ENCODE data around the gene TPT1. TPM values are rescaled to one million over a fixed set of nuclear protein-coding genes. Genes with fewer than 3 reads are reported as not detected.

TPT1 gene
- total and polyA plus RNA-seq, 2 of the 13 experiments (the other 11 are each of a cell fraction or from before 2014, with no cell fraction given) = 2,953 to 3,594 TPM

GRCh38 chr13:45362939-45363338 lies 22.0 kb upstream of the TPT1 start (continued):
- TF ChIP-seq SP1 (IDR thresholded peaks at IDR 0.05) (no peak), SP1 (CRISPR knock-in tag; IDR thresholded peaks at IDR 0.05) (0 out of 2 replicates have a peak, but pooled peaks have one; percentile 11), SMC3 (IDR thresholded peaks at IDR 0.05; ENCODE audit: low read length) (peak; percentile 16; the same call in 1 of the 2 replicates), NFIC (IDR thresholded peaks at IDR 0.05; ENCODE audit: low read length) (no peak), STAG1 (CRISPR knock-in tag; IDR thresholded peaks at IDR 0.05) (peak; percentile 35), ZNF691 (CRISPR knock-in tag; IDR thresholded peaks at IDR 0.05; ENCODE audit: borderline replicate concordance, low read depth) (no peak), XRCC5 (optimal IDR thresholded peaks at IDR 0.05; ENCODE audit: low read length) (peak; percentile 17), HDAC2 (CRISPR knock-in tag; IDR thresholded peaks at IDR 0.05) (no peak), ZNF225 (CRISPR knock-in tag; IDR thresholded peaks at IDR 0.05) (no peak), RFXAP (CRISPR knock-in tag; IDR thresholded peaks at IDR 0.05; ENCODE audit: borderline replicate concordance) (no peak)

- Histone ChIP-seq H3K27ac (ENCODE audit: extremely low read length, insufficient read depth, low read length) (no peak overlapping the region), H3K4me3 (replicated peaks in 1 of 3; ENCODE audit: insufficient read depth in 1 of 3, low read depth in 2 of 3, low read length in 3 of 3) (no peak overlapping the region)
- CTCF ChIA-PET (ENCODE audit: low intra/inter-chr PET ratio, low total read pairs) = no interaction called here
These were observed 20.7 kb upstream of the TPT1 start for GRCh38 chr13:45361596-45362206.

More at GRCh38 chr13:45361596-45362206, 20.7 kb upstream of the TPT1 start:
- H3K27me3 ChIP-seq (ENCODE audit: control insufficient read depth in 1 of 2, insufficient read depth in 2 of 2, low read length in 2 of 2) = no peaks in the 10 kb centered on the region
- POLR2A ChIA-PET = no interaction called here
- H2AFZ ChIP-seq (ENCODE audit: low read length) = no peak overlapping the region
- no peaks in the 10 kb centered on the region for H4K20me1 ChIP-seq (ENCODE audit: insufficient read depth, low read length)
- no peaks in the 10 kb centered on the region for H3K4me1 ChIP-seq (ENCODE audit: insufficient read depth, low read length)
- H3K79me2 ChIP-seq (ENCODE audit: insufficient read depth, low read length) = no peaks in the 10 kb centered on the region
- in situ Hi-C loops (cut with HindIII; ENCODE audit: extremely low pct_ligation_motif_present, low pct_unique_long_range_greater_than_20kb) (no loop called here), intact Hi-C loops (cut with micrococcal nuclease; ENCODE audit: unreplicated experiment) (no loop called here)
- no peaks in the 10 kb centered on the region for H3K9me3 ChIP-seq (ENCODE audit: low read length)
- H3K4me2 ChIP-seq (ENCODE audit: low read depth, low read length) = no peak overlapping the region
- FAIRE-seq (no peak), ATAC-seq (no peak), DNase-seq (ENCODE audit: low spot score) (no peak)
- peaks cover 6 to 12% of the 10 kb centered on the region in 2 experiments for H3K36me3 ChIP-seq (replicated peaks in 1 of 2; ENCODE audit: control insufficient read depth in 1 of 2, insufficient read depth in 2 of 2, low read length in 2 of 2)
- whole genome bisulfite sequencing (ENCODE audit: low lambda C conversion rate) = 95% methylated on average over 14 of the region's 14 CpGs
- peak; percentile 57 for TF ChIP-seq ATF7 (IDR thresholded peaks at IDR 0.05)
- TF ChIP-seq ATF7 (CRISPR knock-in tag; IDR thresholded peaks at IDR 0.05) = no peak
- TF ChIP-seq, protein P1, sequence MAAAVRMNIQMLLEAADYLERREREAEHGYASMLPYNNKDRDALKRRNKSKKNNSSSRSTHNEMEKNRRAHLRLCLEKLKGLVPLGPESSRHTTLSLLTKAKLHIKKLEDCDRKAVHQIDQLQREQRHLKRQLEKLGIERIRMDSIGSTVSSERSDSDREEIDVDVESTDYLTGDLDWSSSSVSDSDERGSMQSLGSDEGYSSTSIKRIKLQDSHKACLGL (CRISPR knock-in tag; IDR thresholded peaks at IDR 0.05) = no peak
- TF ChIP-seq SIN3B (IDR thresholded peaks at IDR 0.05; ENCODE audit: low read length) = no peak
- BruUV-seq (replicated peaks) = no TSS peak
- H3K9ac ChIP-seq (ENCODE audit: insufficient read depth, low read depth, low read length) = no peak overlapping the region

Measured in HepG2 (cell line).